Hematopoietic multipotent progenitor cell treated with erythropoietin and hydrocortisone succinate and interleukin-3 and kit ligand, for 15 days (in vitro differentiated cells): Measurements from ENCODE around the gene OAF.
"Not testable (repeated sequence)": the region's sequence is repeated elsewhere in the genome, so short reads cannot be mapped to it uniquely, and the experiment has no call there.

Source experiments
- DNase-seq: peaks from one replicate; pipeline ENCODE4 v3.0.0-alpha.2; 2015; ENCODE audit warnings: low spot score

Gene OAF

DNA sequence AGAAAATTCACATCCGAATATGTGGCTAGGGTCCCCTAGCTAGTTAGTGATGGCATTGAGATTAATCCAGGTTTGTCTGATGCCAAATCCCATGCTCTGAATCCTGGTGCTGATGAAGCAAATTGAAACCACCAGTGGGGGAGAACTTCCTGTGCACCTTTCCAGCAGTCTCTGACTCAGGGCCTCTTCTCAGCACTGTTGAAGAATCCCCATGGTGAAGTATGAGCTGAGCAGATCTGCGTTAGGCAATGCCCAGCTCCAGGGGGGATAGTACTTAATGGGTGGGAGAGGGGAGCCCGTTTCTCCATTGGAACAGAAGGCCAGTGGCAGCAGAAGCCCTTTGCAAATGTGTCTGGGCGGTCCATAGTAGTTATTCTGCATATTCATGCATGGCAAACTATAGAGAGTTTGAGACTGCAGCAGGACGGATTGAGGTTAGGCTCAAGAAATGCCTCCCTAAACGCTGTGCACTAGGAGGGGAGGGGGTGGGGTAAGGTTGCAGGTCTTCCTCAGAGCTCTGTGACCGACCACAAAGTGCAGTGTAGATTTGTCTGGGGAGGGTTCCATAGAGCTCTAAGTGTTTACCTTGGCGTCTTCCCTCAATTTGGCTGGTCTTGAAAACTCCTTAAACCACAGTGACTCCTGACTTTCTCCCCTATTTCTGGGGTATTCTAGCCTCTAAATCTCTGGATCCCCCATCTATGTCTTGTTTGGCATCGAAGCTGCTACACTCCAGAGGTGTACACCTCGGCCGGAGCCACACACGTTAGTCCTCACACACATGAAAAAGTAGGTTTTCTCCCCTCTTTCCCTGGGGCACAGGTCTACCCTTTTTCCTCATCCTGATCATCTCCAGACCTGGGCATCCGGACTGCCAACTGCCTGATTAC, 33.9 kb downstream of the OAF start:
- no peak for DNase-seq

DNA sequence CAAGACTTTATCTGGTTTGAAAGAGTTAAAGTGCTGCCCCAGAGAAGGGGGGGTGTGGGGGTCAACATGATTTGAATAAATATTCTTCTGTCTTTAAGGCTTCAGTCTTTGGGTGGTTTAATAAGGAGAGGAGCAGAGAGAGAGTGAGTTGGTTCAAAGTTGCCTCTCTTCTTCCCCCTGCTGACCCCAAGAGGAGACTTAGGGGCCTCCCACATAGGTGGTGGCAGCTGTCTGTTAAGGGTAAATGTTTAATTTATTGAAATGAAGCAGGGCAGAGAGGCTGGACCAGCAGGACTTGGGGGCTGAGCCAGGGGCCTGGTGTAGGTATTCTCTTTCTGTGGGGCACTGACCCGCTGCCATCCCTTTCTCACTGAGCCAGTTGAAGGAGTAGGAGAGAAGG, 34.6 kb downstream of the OAF start:
- DNase-seq, result no peak

GRCh38 chr11:120248551-120249278, 37.9 kb downstream of the OAF start:
- DNase-seq, result no peak

- no peak for DNase-seq
Measured at GRCh38 chr11:120249279-120250262, 38.7 kb downstream of the OAF start.

DNA sequence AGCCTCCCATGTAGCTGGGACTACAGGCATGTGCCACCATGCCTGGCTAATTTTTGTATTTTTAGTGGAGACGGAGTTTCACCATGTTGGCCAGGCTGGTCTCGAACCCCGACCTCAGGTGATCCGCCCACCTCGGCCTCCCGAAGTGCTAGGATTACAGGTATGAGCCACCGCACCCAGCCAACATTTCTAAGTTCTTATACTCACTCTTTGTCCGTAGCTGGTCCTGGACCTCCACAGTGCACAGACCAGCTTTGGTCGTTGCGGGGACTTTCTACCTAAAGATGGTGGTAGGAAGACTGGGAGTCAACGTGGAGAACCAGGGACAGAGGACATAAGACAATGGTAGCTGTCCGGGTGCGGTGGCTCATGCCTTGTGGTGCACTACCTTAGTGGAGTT, 42.5 kb downstream of the OAF start:
- DNase-seq, result not testable (repeated sequence)

- DNase-seq, result no peak
Measured at GRCh38 chr11:120254788-120255518, 44.1 kb downstream of the OAF start.

DNA sequence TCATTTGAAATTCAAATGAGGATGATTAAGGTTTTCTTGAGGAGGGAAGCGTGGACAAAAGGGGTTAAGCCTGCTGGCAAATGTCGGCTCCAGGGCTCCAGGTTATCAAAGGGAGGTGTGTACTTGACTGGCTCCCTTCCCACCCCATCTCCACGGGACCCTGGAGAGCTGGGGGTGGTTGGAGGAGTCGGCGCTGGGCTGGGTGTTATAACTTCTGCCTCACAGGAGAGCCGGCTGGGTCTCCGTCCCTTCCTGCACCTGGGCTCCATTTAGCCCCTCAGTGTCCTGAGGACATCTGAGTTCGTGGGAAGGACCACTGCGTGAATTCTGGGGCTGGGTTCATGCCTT, 44.7 kb downstream of the OAF start:
- no peak for DNase-seq

DNA sequence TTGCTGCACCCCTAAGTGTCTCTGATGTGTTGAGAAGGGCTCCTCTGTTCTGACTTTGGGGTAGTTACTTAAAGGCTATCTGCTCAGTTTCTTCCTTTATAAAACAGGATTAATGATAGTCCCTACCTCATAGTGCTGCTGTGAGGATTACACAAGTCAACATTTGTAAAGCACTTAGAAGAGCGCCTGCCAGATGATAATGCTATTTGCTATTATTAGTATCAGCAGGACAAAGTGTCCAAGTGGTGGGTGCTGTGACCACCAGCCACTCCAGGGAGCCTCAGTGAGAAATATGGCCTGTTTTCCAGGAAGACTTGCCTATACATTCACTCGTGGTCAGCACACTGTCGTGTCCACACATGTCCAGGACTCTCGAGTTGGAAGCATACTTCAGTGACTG, 45.3 kb downstream of the OAF start:
- no peak for DNase-seq

DNA sequence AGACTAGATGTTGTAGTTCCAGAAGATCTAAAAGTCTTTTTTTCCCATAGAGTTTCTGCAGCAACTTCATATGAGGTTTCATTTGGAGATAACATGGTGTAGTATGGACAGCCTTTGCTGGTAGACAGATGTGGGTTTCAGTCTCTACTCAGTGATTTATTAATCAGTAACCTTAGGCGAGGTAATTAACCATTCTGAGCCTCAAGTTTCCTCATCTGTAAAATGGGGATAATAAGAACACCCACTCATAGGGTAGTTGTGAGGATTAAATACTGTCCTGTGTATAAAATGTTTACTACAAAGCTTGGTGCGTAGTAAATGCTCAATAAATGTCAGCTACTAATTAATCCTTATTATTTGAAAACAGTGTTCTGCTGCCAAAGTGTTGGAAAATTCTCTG, 45.9 kb downstream of the OAF start:
- DNase-seq, result no peak

- no peak for DNase-seq
Measured at GRCh38 chr11:120257346-120257745, 46.5 kb downstream of the OAF start.

GRCh38 chr11:120258661-120259060, 47.8 kb downstream of the OAF start:
- no peak for DNase-seq

- no peak for DNase-seq
Measured at GRCh38 chr11:120259241-120259640, 48.4 kb downstream of the OAF start.

- DNase-seq, result no peak
Measured at GRCh38 chr11:120259988-120260565, 49.2 kb downstream of the OAF start.

DNA sequence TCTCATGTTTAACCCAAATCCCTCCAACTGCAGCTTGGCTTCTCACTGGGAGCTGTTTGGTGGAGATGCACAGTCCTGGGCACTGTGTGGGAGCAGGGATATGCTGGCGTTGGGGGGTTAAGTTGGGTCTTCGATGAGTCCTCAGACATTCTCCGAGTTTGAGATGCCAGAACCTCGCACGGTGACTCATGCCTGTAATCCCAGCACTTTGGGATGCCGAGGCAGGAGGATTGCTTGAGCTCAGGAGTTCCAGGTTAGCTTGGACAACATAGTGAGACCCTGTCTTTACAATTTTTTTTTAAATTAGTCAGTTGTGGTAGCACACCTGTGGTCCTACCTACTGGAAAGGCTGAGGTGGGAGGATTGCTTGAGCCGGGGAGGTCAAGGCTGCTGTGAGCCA, 49.8 kb downstream of the OAF start:
- no peak for DNase-seq

GRCh38 chr11:120261321-120261720, 50.5 kb downstream of the OAF start:
- DNase-seq, result no peak

DNA sequence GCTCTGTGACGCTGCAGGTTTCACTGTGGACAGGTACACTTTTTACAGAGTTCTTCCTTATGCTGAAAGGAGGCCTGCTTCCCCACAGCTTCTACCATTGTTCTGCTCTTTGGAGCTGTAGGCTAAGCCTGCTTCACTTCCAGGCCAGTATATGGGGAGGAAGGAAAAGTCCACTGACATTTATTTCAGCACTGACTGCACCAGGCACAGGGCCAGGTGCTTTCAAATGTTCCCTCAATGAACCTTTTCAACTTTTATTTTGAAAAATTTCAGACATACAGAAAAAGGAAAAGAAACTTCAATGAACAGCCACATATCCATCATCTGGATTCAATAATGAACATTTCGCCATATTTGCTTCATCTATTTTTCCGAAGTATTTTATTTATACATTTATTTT, 51.1 kb downstream of the OAF start:
- DNase-seq, result no peak

- no peak for DNase-seq
Measured at GRCh38 chr11:120267319-120267718, 56.5 kb downstream of the OAF start.

GRCh38 chr11:120268686-120269085, 57.9 kb downstream of the OAF start:
- DNase-seq, result no peak

DNA sequence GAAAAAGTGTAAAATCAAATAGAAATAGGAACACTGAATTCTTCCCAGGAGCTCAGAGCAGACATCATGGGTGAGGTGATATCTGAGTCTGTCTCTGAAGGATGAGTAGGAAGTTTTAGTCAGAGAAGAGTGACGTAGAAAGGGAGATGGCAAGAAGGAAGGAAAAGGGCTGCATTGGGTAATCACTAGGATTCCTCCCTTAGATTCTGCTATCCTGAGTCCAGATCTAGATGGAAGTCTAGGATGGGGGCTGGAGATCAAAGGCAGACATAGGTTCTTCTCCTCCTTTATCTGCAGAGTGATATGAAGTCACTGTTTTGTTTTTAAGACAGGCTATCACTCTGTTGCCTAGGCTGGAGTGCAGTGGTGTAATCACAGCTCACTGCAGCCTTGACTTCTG, 59.6 kb downstream of the OAF start:
- DNase-seq, result no peak

DNA sequence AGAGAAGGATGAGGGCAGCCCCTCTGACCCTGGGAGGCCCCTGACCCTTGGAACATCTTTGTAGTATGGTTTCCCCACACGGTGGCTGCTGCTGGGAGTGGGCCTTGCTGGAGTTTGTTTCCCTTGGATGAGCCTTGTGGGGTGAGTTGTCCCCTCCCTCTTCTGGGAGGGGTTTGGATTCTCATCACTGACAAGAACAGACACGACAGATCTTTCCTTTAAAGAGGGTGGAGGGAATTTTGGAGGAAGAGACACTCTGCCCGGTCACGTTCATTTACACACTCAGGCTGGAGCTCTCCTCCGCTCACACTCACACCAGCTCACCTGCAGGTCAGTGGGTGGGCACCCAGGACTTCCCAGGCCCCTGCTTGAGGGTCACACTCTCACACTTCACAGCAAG, 60.8 kb downstream of the OAF start:
- no peak for DNase-seq

DNA sequence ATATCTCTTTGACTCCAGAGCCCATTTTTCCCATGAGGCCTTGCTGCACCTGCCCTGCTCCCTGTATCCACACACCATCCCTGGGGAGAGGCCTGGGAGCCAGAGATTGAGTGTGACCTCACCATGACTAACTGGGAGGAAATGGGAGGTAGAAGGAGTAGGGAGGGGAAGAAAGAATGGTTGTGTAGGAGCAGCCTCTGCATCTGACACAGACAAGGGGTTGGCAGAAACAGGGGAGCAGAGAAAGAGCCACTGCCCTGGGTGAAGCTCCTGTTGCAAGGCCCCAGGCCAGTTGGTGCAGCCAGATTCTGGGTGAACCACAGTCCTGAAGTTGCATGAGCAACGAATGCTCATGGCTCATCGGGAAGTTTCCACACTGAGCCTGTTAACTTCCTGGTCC, 61.5 kb downstream of the OAF start:
- no peak for DNase-seq
